CD14-positive monocyte (primary cell): ENCODE results near the gene VEPH1. TPM values are rescaled to one million over a fixed set of nuclear protein-coding genes. Genes with fewer than 3 reads are reported as not detected.

Experiments used
- DNase-seq, 3 donors: peaks; one replicate each; pipeline ENCODE4 v3.0.0-alpha.2; 2011 to 2022
- H2AFZ ChIP-seq: 2 replicates; pipeline ENCODE4 v1.6.0; 2012; ENCODE audit warnings: mild to moderate bottlenecking, low read depth, low read length, inconsistent platforms; ENCODE audit not compliant: insufficient read depth, poor library complexity, severe bottlenecking
- H3K27ac ChIP-seq, 2 donors: 1 replicate in 1 of 2; 2 replicates in 1 of 2; pipeline ENCODE4 v1.5.1; 2012 to 2013; ENCODE audit warnings: low read length in 2 of 2, control low read depth in 1 of 2, inconsistent platforms in 1 of 2, low read depth in 1 of 2, mild to moderate bottlenecking in 1 of 2
- H3K27me3 ChIP-seq, 2 donors: one replicate each; pipeline versions ENCODE4 v1.6.0 to v1.6.1; 2011 to 2013; ENCODE audit warnings: low read length in 2 of 2; ENCODE audit not compliant: control insufficient read depth in 2 of 2, insufficient read depth in 2 of 2
- H3K36me3 ChIP-seq, 2 donors: replicated peaks in 1 of 2; 1 replicate in 1 of 2; 2 replicates in 1 of 2; pipeline versions ENCODE4 v1.5.1 to v1.6.1; 2012 to 2013; ENCODE audit warnings: low read length in 2 of 2, control low read depth in 1 of 2, inconsistent platforms in 1 of 2, mild to moderate bottlenecking in 1 of 2; ENCODE audit not compliant: insufficient read depth in 2 of 2, control insufficient read depth in 1 of 2
- H3K4me1 ChIP-seq, 2 donors: 1 replicate in 1 of 2; 2 replicates in 1 of 2; pipeline versions ENCODE4 v1.5.1 to v1.6.1; 2012 to 2013; ENCODE audit warnings: low read length in 2 of 2, control low read depth in 1 of 2, inconsistent platforms in 1 of 2, mild to moderate bottlenecking in 1 of 2, moderate library complexity in 1 of 2; ENCODE audit not compliant: insufficient read depth in 2 of 2, control insufficient read depth in 1 of 2
- H3K4me2 ChIP-seq: replicated peaks from 2 replicates; pipeline ENCODE3; 2012; ENCODE audit warnings: low read length, moderate library complexity, mild to moderate bottlenecking; ENCODE audit not compliant: poor library complexity, severe bottlenecking; ENCODE audit errors: extremely low read depth
- H3K4me3 ChIP-seq, 3 experiments: fragments of 200-600 bp in 1 of 3; sonication (generic) in 1 of 3; replicated peaks in 1 of 3; 1 replicate in 2 of 3; 2 replicates in 1 of 3; pipeline ENCODE4 v1.5.1; 2011 to 2013; ENCODE audit warnings: low read length in 3 of 3, mild to moderate bottlenecking in 3 of 3, control low read depth in 2 of 3, low read depth in 2 of 3, inconsistent platforms in 1 of 3, moderate library complexity in 1 of 3
- H3K79me2 ChIP-seq: 2 replicates; pipeline ENCODE4 v1.6.0; 2012; ENCODE audit warnings: mild to moderate bottlenecking, control low read depth, inconsistent platforms, low read length, moderate library complexity; ENCODE audit not compliant: insufficient read depth
- H3K9ac ChIP-seq: 2 replicates; pipeline ENCODE4 v1.6.0; 2017; ENCODE audit warnings: low read length, mild to moderate bottlenecking; ENCODE audit not compliant: insufficient read depth, poor library complexity, severe bottlenecking
- H3K9me3 ChIP-seq, 2 donors: replicated peaks in 1 of 2; 1 replicate in 1 of 2; 2 replicates in 1 of 2; pipeline versions ENCODE4 v1.5.1 to v1.6.1; 2012 to 2013; ENCODE audit warnings: low read length in 2 of 2, control low read depth in 1 of 2; ENCODE audit not compliant: control insufficient read depth in 1 of 2, insufficient read depth in 1 of 2
- H4K20me1 ChIP-seq: 2 replicates; pipeline ENCODE4 v1.6.0; 2012; ENCODE audit warnings: mild to moderate bottlenecking, low read length, control low read depth, moderate library complexity; ENCODE audit not compliant: insufficient read depth
- H3K27ac Mint-ChIP-seq, 7 donors: one replicate each; pipeline ENCODE4 v1.8.0; 2020; ENCODE audit warnings: mild to moderate bottlenecking in 7 of 7, mixed read lengths in 7 of 7, moderate library complexity in 6 of 7, inconsistent platforms in 2 of 7
- H3K27me3 Mint-ChIP-seq, 3 donors: one replicate each; pipeline ENCODE4 v1.8.0; 2021 to 2022; ENCODE audit warnings: low read depth in 3 of 3, mild to moderate bottlenecking in 3 of 3, mixed read lengths in 3 of 3, moderate library complexity in 3 of 3, inconsistent platforms in 1 of 3
- H3K36me3 Mint-ChIP-seq, 2 donors: one replicate each; pipeline ENCODE4 v1.8.0; 2020; ENCODE audit warnings: mixed read lengths in 2 of 2, inconsistent platforms in 1 of 2, mild to moderate bottlenecking in 1 of 2
- H3K4me1 Mint-ChIP-seq: one replicate; pipeline ENCODE4 v1.8.0; 2020; ENCODE audit warnings: mild to moderate bottlenecking, mixed read lengths
- H3K4me3 Mint-ChIP-seq, 2 donors: one replicate each; pipeline ENCODE4 v1.8.0; 2020; ENCODE audit warnings: mild to moderate bottlenecking in 2 of 2, mixed read lengths in 2 of 2, moderate library complexity in 1 of 2
- H3K9me3 Mint-ChIP-seq, 7 donors: one replicate each; pipeline ENCODE4 v1.8.0; 2020 to 2022; ENCODE audit warnings: mixed read lengths in 7 of 7, mild to moderate bottlenecking in 6 of 7, moderate library complexity in 6 of 7, inconsistent platforms in 2 of 7
- CTCF ChIP-seq: fragments of 200-600 bp; IDR thresholded peaks from one replicate; pipeline ENCODE4 v1.8.0; 2022; ENCODE audit warnings: antibody characterized with exemption, mild to moderate bottlenecking
- WGBS: methylation state at CpG from one replicate; pipeline ENCODE4 v1.1.5; 2013; ENCODE audit warnings: missing lambda C conversion rate; ENCODE audit not compliant: insufficient coverage; 5-methylcytosine and 5-hydroxymethylcytosine counted together
- intact Hi-C, 2 donors: fragments of 100-400 bp; cut with micrococcal nuclease; formaldehyde crosslinking; loops; one replicate each; pipeline versions ENCODE4 v1.15.0 to v1.15.1; 2023
- polyA plus RNA-seq, 3 donors: library from polyadenylated mRNA; depleted of rRNA in 1 of 3; unstranded in 2 of 3; stranded (reverse) in 1 of 3; fragments of 300-500 nt in 2 of 3; fragments of >200 nt in 1 of 3; fragmentation: Illumina TruSeq in 2 of 3; gene quantifications; 1 replicate in 2 of 3; 2 replicates in 1 of 3; pipeline ENCODE4 v1.2.3, GENCODE V29; 2012 to 2021

VEPH1 gene
- polyA plus RNA-seq, 3 donors = 0.44 TPM; not detected in 2

- Histone ChIP-seq H3K27ac (no peak overlapping the region), H3K9ac (no peak overlapping the region), H3K4me1 (peaks cover 26 to 39% of the 10 kb centered on the region in 2 donors), H3K36me3 (no peaks in the 10 kb centered on the region), H4K20me1 (no peaks in the 10 kb centered on the region), H3K27me3 (no peaks in the 10 kb centered on the region), H3K4me3 (no peak overlapping the region), H3K9me3 (no peaks in the 10 kb centered on the region), H3K79me2 (no peaks in the 10 kb centered on the region), H3K4me2 (no peak overlapping the region), H2AFZ (no peak overlapping the region)
- no peak for TF ChIP-seq CTCF
- Mint-ChIP-seq H3K27me3 (peaks cover 0 to under 1% (median 0%) of the 10 kb centered on the region in 3 donors), H3K36me3 (peaks cover 0 to 4% of the 10 kb centered on the region in 2 donors), H3K4me3 (no peak overlapping the region), H3K9me3 (no peaks in the 10 kb centered on the region), H3K27ac (no peak overlapping the region), H3K4me1 (peaks cover 38% of the 10 kb centered on the region)
- DNase-seq = no peak
- WGBS = no CpG with 5 or more reads among the region's 1 CpG
- intact Hi-C loops = loop anchor here in 1 of 2 donors (5.0 to 10.0 kb wide), 2 partner anchors 33 to 51 kb away; no protein-coding TSS in a partner anchor
Observed at GRCh38 chr3:157465741-157466140, 37.5 kb downstream of the VEPH1 start.

- DNase-seq = no peak
Observed at GRCh38 chr3:157464321-157464720, 38.9 kb downstream of the VEPH1 start.

More at GRCh38 chr3:157464321-157464720, 38.9 kb downstream of the VEPH1 start:
- Histone ChIP-seq H3K9ac (no peak overlapping the region), H4K20me1 (no peaks in the 10 kb centered on the region), H3K79me2 (no peaks in the 10 kb centered on the region), H3K27ac (no peak overlapping the region), H3K9me3 (no peaks in the 10 kb centered on the region), H3K27me3 (no peaks in the 10 kb centered on the region), H3K4me2 (no peak overlapping the region), H3K4me3 (no peak overlapping the region), H3K4me1 (peaks cover 17 to 28% of the 10 kb centered on the region in 2 donors), H2AFZ (no peak overlapping the region), H3K36me3 (no peaks in the 10 kb centered on the region)
- H3K36me3 Mint-ChIP-seq = peaks cover 0 to 4% of the 10 kb centered on the region in 2 donors
- peaks cover 0 to 2% (median 2%) of the 10 kb centered on the region in 3 donors for H3K27me3 Mint-ChIP-seq
- intact Hi-C loops = loop anchor here in 1 of 2 donors (10.0 kb wide), 1 partner anchor 50 kb away; no protein-coding TSS in a partner anchor
- TF ChIP-seq CTCF = no peak
- peaks cover 27% of the 10 kb centered on the region for H3K4me1 Mint-ChIP-seq
- WGBS = 100% methylated on average over 1 of the region's 3 CpGs
- no peak overlapping the region for H3K27ac Mint-ChIP-seq
- H3K4me3 Mint-ChIP-seq = no peak overlapping the region
- H3K9me3 Mint-ChIP-seq = no peaks in the 10 kb centered on the region
